NT2/D1 (cell line): ENCODE results near the gene SLC17A8.

Experiments
- SUZ12 ChIP-seq: IDR thresholded peaks from 2 replicates; pipeline ENCODE4 v1.6.1; 2011; ENCODE audit not compliant: insufficient read length, insufficient read depth; ENCODE audit errors: extremely low read depth
- YY1 ChIP-seq: IDR thresholded peaks from 2 replicates; pipeline ENCODE4 v1.6.1; 2011; ENCODE audit not compliant: insufficient read length, insufficient read depth

- TF ChIP-seq SUZ12 = no peak
- no peak for TF ChIP-seq YY1
Measured at GRCh38 chr12:100403446-100403845, 46.6 kb downstream of the SLC17A8 start.
